ENCODE results near the gene CACNB2.
A peak's percentile ranks its signal among the peaks of the same experiment; 100 is the strongest.

DNA sequence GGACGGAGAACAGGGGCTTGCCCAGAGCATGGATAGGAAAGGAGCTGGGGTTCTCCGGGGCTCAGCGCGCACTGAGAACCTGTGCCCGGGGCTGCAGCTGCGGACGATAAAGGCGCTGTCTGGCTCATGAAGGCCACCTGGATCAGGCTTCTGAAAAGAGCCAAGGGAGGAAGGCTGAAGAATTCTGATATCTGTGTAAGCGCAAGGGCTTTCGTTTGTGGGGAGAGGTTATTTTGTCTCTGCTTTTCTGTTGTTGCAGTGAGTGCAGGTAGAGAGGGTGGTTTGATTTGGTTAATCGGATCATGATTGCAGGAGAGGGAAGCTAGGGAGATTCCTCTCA lies 260.7 kb downstream of the CACNB2 start:
- TF ChIP-seq, protein P1, sequence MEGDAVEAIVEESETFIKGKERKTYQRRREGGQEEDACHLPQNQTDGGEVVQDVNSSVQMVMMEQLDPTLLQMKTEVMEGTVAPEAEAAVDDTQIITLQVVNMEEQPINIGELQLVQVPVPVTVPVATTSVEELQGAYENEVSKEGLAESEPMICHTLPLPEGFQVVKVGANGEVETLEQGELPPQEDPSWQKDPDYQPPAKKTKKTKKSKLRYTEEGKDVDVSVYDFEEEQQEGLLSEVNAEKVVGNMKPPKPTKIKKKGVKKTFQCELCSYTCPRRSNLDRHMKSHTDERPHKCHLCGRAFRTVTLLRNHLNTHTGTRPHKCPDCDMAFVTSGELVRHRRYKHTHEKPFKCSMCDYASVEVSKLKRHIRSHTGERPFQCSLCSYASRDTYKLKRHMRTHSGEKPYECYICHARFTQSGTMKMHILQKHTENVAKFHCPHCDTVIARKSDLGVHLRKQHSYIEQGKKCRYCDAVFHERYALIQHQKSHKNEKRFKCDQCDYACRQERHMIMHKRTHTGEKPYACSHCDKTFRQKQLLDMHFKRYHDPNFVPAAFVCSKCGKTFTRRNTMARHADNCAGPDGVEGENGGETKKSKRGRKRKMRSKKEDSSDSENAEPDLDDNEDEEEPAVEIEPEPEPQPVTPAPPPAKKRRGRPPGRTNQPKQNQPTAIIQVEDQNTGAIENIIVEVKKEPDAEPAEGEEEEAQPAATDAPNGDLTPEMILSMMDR (IDR thresholded peaks at IDR 0.05) = no peak
- TF ChIP-seq POLR2A (IDR thresholded peaks at IDR 0.05) = peak in 1 of 2 donors; percentile 13

Measured in adrenal gland (tissue), 5 donors.